ENCODE results near the gene HLCS. TPM values are rescaled to one million over a fixed set of nuclear protein-coding genes. Genes with fewer than 3 reads are reported as not detected.

HLCS gene
- total RNA-seq, 2 donors from 2014 or later = 27.2 to 38.6 TPM

- Histone ChIP-seq H3K27ac (no peak overlapping the region), H3K36me3 (replicated peaks in 1 of 2; ENCODE audit: insufficient read depth in 1 of 2, low read depth in 2 of 2) (peaks cover 0 to 2% of the 10 kb centered on the region in 2 donors), H3K27me3 (no peaks in the 10 kb centered on the region), H3K4me1 (peaks cover 12% of the 10 kb centered on the region), H3K9me3 (no peaks in the 10 kb centered on the region), H3K4me3 (no peak overlapping the region)
- DNase-seq (no peak), ATAC-seq (no peak)
- intact Hi-C loops (cut with DNase I) = no loop called here
- no peak for TF ChIP-seq POLR2A (IDR thresholded peaks at IDR 0.05)
- TF ChIP-seq, protein P1, sequence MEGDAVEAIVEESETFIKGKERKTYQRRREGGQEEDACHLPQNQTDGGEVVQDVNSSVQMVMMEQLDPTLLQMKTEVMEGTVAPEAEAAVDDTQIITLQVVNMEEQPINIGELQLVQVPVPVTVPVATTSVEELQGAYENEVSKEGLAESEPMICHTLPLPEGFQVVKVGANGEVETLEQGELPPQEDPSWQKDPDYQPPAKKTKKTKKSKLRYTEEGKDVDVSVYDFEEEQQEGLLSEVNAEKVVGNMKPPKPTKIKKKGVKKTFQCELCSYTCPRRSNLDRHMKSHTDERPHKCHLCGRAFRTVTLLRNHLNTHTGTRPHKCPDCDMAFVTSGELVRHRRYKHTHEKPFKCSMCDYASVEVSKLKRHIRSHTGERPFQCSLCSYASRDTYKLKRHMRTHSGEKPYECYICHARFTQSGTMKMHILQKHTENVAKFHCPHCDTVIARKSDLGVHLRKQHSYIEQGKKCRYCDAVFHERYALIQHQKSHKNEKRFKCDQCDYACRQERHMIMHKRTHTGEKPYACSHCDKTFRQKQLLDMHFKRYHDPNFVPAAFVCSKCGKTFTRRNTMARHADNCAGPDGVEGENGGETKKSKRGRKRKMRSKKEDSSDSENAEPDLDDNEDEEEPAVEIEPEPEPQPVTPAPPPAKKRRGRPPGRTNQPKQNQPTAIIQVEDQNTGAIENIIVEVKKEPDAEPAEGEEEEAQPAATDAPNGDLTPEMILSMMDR (IDR thresholded peaks at IDR 0.05) = no peak
- WGBS, 2 donors = 83 to 91% methylated on average over 2 of the region's 2 CpGs
Measured at GRCh38 chr21:36889401-36889800, 77.1 kb downstream of the HLCS start.

DNA sequence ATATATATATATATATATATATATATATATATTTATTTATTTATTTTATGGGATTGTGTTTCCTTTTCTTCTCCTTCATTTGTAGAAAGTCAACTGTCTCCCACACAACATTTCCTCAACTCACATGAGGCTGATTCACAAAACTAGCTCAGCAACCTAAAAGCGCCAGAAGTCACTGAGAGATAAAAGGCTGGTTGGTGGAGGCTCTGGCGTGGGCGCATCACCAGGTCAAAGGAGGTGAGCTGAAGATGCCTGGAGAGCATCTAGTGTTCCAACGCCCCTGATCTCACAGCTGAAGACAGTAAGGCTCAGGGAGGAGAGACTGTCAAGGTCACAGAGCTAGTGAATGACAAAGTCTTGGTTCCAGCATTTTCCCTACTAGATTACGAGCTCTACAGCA, 78.0 kb downstream of the HLCS start:
- Histone ChIP-seq H3K4me3 (no peak overlapping the region), H3K36me3 (replicated peaks in 1 of 2; ENCODE audit: insufficient read depth in 1 of 2, low read depth in 2 of 2) (no peaks in the 10 kb centered on the region), H3K27me3 (no peaks in the 10 kb centered on the region), H3K27ac (no peak overlapping the region), H3K9me3 (peaks cover 0 to 6% (median 0%) of the 10 kb centered on the region in 3 donors), H3K4me1 (peaks cover 12% of the 10 kb centered on the region)
- ATAC-seq (no peak), DNase-seq (no peak)
- intact Hi-C loops (cut with DNase I) = no loop called here
- TF ChIP-seq POLR2A (IDR thresholded peaks at IDR 0.05) = no peak
- TF ChIP-seq, protein P1 (IDR thresholded peaks at IDR 0.05) = no peak
- 60 to 78% methylated on average over 5 of the region's 5 CpGs for WGBS, 2 donors

GRCh38 chr21:36887963-36888362, 78.5 kb downstream of the HLCS start:
- no peak overlapping the region for H3K27ac ChIP-seq
- WGBS, 2 donors = 57 to 61% methylated on average over 5 of the region's 5 CpGs
- H3K9me3 ChIP-seq = peaks cover 0 to 6% (median 0%) of the 10 kb centered on the region in 3 donors
- H3K4me3 ChIP-seq = no peak overlapping the region
- no peak for DNase-seq
- no peak for TF ChIP-seq POLR2A (IDR thresholded peaks at IDR 0.05)
- TF ChIP-seq, protein P1 (IDR thresholded peaks at IDR 0.05) = no peak
- H3K4me1 ChIP-seq = peaks cover 12% of the 10 kb centered on the region
- no peaks in the 10 kb centered on the region for H3K36me3 ChIP-seq (replicated peaks in 1 of 2; ENCODE audit: insufficient read depth in 1 of 2, low read depth in 2 of 2)
- H3K27me3 ChIP-seq = no peaks in the 10 kb centered on the region
- intact Hi-C loops (cut with DNase I) = no loop called here
- ATAC-seq = no peak

- Histone ChIP-seq H3K4me1 (no peaks in the 10 kb centered on the region), H3K4me3 (no peak overlapping the region), H3K9me3 (peaks cover 0 to 6% (median 0%) of the 10 kb centered on the region in 3 donors), H3K27ac (no peak overlapping the region), H3K36me3 (replicated peaks in 1 of 2; ENCODE audit: insufficient read depth in 1 of 2, low read depth in 2 of 2) (no peaks in the 10 kb centered on the region), H3K27me3 (no peaks in the 10 kb centered on the region)
- intact Hi-C loops (cut with DNase I) = no loop called here
- no peak for ATAC-seq
- DNase-seq = no peak
- WGBS, 2 donors = 54 to 73% methylated on average over 8 to 14 of the region's 14 CpGs
- TF ChIP-seq POLR2A (IDR thresholded peaks at IDR 0.05) = no peak
- TF ChIP-seq, protein P1 (IDR thresholded peaks at IDR 0.05) = no peak
Measured at GRCh38 chr21:36883532-36884486, 82.7 kb downstream of the HLCS start.

All from body of pancreas (tissue), 4 donors.